Right lobe of liver (tissue), 6 donors: Measurements from ENCODE around the gene COPRS. TPM values are rescaled to one million over a fixed set of nuclear protein-coding genes. Genes with fewer than 3 reads are reported as not detected.

Source experiments
- ATAC-seq, 4 donors: fragments of 200-7000 bp; cut with Tn5 transposase; one replicate each; pipeline ENCODE4 v1.9.1; 2020; ENCODE audit warnings: mild to moderate bottlenecking in 4 of 4, moderate library complexity in 4 of 4
- DNase-seq, 3 donors: peaks; one replicate each; pipeline ENCODE4 v3.0.0-alpha.2; 2020
- H3K27ac ChIP-seq, 3 donors: fragments of 200-600 bp; one replicate each; pipeline ENCODE4 v1.8.0; 2022
- H3K27me3 ChIP-seq, 2 donors: fragments of 200-600 bp; one replicate each; pipeline ENCODE4 v1.8.0; 2022
- H3K36me3 ChIP-seq, 4 donors: fragments of 200-600 bp; sonication (generic) in 1 of 4; one replicate each; pipeline versions ENCODE4 v1.5.1 to v1.8.0; 2017 to 2022; ENCODE audit warnings: control low read depth in 1 of 4
- H3K4me1 ChIP-seq, 4 donors: fragments of 200-600 bp; sonication (generic) in 1 of 4; one replicate each; pipeline versions ENCODE4 v1.5.1 to v1.8.0; 2017 to 2022; ENCODE audit warnings: control low read depth in 1 of 4
- H3K4me3 ChIP-seq, 3 donors: fragments of 200-600 bp; one replicate each; pipeline ENCODE4 v1.8.0; 2022
- H3K9me3 ChIP-seq, 4 donors: fragments of 200-600 bp; sonication (generic) in 1 of 4; one replicate each; pipeline versions ENCODE4 v1.5.1 to v1.8.0; 2017 to 2022; ENCODE audit warnings: control low read depth in 1 of 4
- POLR2A ChIP-seq: fragments of 450-650 bp; IDR thresholded peaks from one replicate; pipeline ENCODE4 v1.6.1; 2017; ENCODE audit warnings: antibody characterized with exemption, mild to moderate bottlenecking
- WGBS: methylation state at CpG from one replicate; pipeline ENCODE4 v1.1.6; 2018; ENCODE audit warnings: low coverage, low lambda C conversion rate; ENCODE audit not compliant: insufficient coverage; ENCODE audit errors: missing lambda C conversion rate; 5-methylcytosine and 5-hydroxymethylcytosine counted together
- intact Hi-C, 2 donors: fragments of 100-400 bp; cut with DNase I; formaldehyde crosslinking; loops; one replicate each; pipeline versions ENCODE4 v1.11.2 to v1.14.1; 2022
- total RNA-seq, 6 experiments: library from RNA; depleted of rRNA in 2 of 6; stranded (reverse); fragments of >200 nt in 2 of 6; fragmentation: NEBNext Ultra II Directional in 3 of 6; extraction: Animal tissue kit (Norgen Biotek cat#: 25700) in 3 of 6; gene quantifications; one replicate each; pipeline versions ENCODE4 v1.1.0 to v1.2.4, GENCODE V29; 2016 to 2023
- TF ChIP-seq, protein P1 (sequence below), 4 donors: fragments of 200-600 bp in 3 of 4; fragments of 450-650 bp in 1 of 4; IDR thresholded peaks; one replicate each; pipeline versions ENCODE4 v1.5.1 to v1.8.0; 2016 to 2022; ENCODE audit warnings: antibody characterized with exemption in 4 of 4, mild to moderate bottlenecking in 2 of 4
- donor health status: DM: no; HTN: yes; CAD: no.
- donor health status: DM: no; HTN: no; CAD: no.
- donor health status: DM: no; HTN: no; CAD: no.
- donor health status: DM: no; HTN: yes; CAD: no.
- donor health status: DM: no; HTN: yes; CAD: no.

COPRS gene
- total RNA-seq, 6 experiments from 2014 or later, result 17.1 to 49.4 (median 24.0) TPM

DNA sequence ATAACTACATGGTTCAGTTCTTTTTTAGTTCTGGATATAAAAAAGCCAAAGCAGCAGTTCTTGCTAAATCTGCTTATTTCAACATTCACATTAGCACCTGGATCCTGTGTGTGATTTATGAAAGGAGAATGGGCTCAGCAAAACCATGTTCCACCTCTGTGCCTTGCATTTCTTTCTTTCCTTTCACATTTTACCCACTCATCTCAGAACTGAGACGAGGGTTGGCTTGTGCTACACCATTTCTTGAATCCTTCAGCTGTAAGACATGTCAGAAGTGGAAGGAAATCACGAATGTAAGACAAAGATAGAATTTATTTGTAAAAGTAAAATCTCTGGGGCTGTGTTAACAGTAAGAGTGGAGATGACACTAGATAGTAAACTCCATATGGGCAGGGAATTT lies 43.6 kb upstream of the COPRS start:
- DNase-seq (no peak), ATAC-seq (no peak)
- no peak overlapping the region for H3K4me3 ChIP-seq
- intact Hi-C loops, result no loop called here
- H3K27me3 ChIP-seq, result no peaks in the 10 kb centered on the region
- peaks cover 0 to 5% (median 0%) of the 10 kb centered on the region in 4 donors for H3K4me1 ChIP-seq
- H3K36me3 ChIP-seq, result peaks cover 0 to 17% (median 8%) of the 10 kb centered on the region in 4 donors
- no peak overlapping the region for H3K27ac ChIP-seq
- TF ChIP-seq, protein P1, sequence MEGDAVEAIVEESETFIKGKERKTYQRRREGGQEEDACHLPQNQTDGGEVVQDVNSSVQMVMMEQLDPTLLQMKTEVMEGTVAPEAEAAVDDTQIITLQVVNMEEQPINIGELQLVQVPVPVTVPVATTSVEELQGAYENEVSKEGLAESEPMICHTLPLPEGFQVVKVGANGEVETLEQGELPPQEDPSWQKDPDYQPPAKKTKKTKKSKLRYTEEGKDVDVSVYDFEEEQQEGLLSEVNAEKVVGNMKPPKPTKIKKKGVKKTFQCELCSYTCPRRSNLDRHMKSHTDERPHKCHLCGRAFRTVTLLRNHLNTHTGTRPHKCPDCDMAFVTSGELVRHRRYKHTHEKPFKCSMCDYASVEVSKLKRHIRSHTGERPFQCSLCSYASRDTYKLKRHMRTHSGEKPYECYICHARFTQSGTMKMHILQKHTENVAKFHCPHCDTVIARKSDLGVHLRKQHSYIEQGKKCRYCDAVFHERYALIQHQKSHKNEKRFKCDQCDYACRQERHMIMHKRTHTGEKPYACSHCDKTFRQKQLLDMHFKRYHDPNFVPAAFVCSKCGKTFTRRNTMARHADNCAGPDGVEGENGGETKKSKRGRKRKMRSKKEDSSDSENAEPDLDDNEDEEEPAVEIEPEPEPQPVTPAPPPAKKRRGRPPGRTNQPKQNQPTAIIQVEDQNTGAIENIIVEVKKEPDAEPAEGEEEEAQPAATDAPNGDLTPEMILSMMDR (IDR thresholded peaks at IDR 0.05), result no peak
- no peak for TF ChIP-seq POLR2A
- H3K9me3 ChIP-seq, result no peaks in the 10 kb centered on the region
- 47% methylated on average over 2 of the region's 2 CpGs for WGBS

DNA sequence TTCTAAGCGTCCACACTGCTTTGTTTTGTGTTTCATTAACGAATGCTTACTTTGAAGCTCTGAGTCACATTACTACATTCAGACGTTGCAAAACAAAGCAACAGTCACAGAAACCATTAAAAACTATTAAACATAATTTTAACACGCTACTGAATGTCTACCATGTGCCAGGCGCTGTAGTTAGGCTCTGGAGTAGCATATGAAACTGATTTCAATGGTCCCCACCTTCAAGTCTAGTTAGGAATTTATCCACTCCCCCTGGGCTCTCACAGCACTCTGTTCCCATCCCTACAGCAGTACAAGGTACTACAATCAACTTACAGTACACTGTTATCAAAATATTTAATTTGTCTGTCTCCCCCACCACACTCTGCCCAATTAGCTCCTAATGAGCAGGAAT lies 41.8 kb upstream of the COPRS start:
- Histone ChIP-seq H3K36me3 (peaks cover 0 to 35% (median 11%) of the 10 kb centered on the region in 4 donors), H3K4me3 (peak overlapping the region; percentile 72 to 87 (median 76)), H3K4me1 (peaks cover 0 to 5% (median 0%) of the 10 kb centered on the region in 4 donors), H3K27me3 (no peaks in the 10 kb centered on the region), H3K9me3 (no peaks in the 10 kb centered on the region), H3K27ac (peak overlapping the region in 2 of 3 donors; percentile 31 to 37)
- ATAC-seq (peak in 1 of 4 donors; percentile 5), DNase-seq (no peak)
- TF ChIP-seq POLR2A, result no peak
- TF ChIP-seq, protein P1 (IDR thresholded peaks at IDR 0.05), result no peak
- 3% methylated on average over 5 of the region's 5 CpGs for WGBS
- intact Hi-C loops, result no loop called here

GRCh38 chr17:31888124-31888523 lies 29.1 kb upstream of the COPRS start:
- TF ChIP-seq, protein P1 (IDR thresholded peaks at IDR 0.05), result no peak
- no peak for TF ChIP-seq POLR2A
- no peak for DNase-seq
- no peak overlapping the region for H3K27ac ChIP-seq
- intact Hi-C loops, result no loop called here
- H3K9me3 ChIP-seq, result no peaks in the 10 kb centered on the region
- no peak overlapping the region for H3K4me3 ChIP-seq
- H3K4me1 ChIP-seq, result no peaks in the 10 kb centered on the region
- ATAC-seq, result peak in 2 of 4 donors; percentile 22 to 30
- WGBS, result 75% methylated on average over 4 of the region's 4 CpGs
- H3K36me3 ChIP-seq, result peaks cover 0 to 84% (median 35%) of the 10 kb centered on the region in 4 donors
- no peaks in the 10 kb centered on the region for H3K27me3 ChIP-seq

- 90% methylated on average over 5 of the region's 6 CpGs for WGBS
Measured at GRCh38 chr17:31882571-31882970, 23.5 kb upstream of the COPRS start.

More at GRCh38 chr17:31882571-31882970, 23.5 kb upstream of the COPRS start:
- Histone ChIP-seq H3K36me3 (peaks cover 0 to 70% (median 24%) of the 10 kb centered on the region in 4 donors), H3K4me3 (no peak overlapping the region), H3K27ac (no peak overlapping the region), H3K27me3 (no peaks in the 10 kb centered on the region), H3K9me3 (no peaks in the 10 kb centered on the region), H3K4me1 (peaks cover 0 to 11% (median 0%) of the 10 kb centered on the region in 4 donors)
- ATAC-seq, result no peak
- no peak for TF ChIP-seq POLR2A
- TF ChIP-seq, protein P1 (IDR thresholded peaks at IDR 0.05), result no peak
- DNase-seq, result no peak
- intact Hi-C loops, result no loop called here
